ENCODE data around the gene PAOX.

GRCh38 chr10:133440633-133441285 is 61.7 kb downstream of the PAOX start:
- TF ChIP-seq CTCF (IDR thresholded peaks at IDR 0.05; ENCODE audit: insufficient read depth, low read length, poor library complexity, severe bottlenecking), result no peak
- TF ChIP-seq EZH2phosphoT487 (conservative IDR thresholded peaks at IDR 0.05; ENCODE audit: low read length), result no peak
